ENCODE measurements around the gene DMRT2.

Gene DMRT2

GRCh38 chr9:1046639-1047572, 3.3 kb upstream of the DMRT2 start:
- no peak for FAIRE-seq

GRCh38 chr9:1047591-1048230, 2.4 kb upstream of the DMRT2 start:
- DNase-seq (ENCODE audit: insufficient read length, low spot score), result no peak
- FAIRE-seq, result peak; percentile 68

More at GRCh38 chr9:1046639-1047572, 3.3 kb upstream of the DMRT2 start:
- no peak for DNase-seq (ENCODE audit: insufficient read length, low spot score)

GRCh38 chr9:1048231-1048619, 1.9 kb upstream of the DMRT2 start:
- FAIRE-seq, result no peak
- DNase-seq (ENCODE audit: insufficient read length, low spot score), result no peak

- no peak for DNase-seq (ENCODE audit: insufficient read length, low spot score)
- no peak for FAIRE-seq
Observed at GRCh38 chr9:1048811-1049210, 1.3 kb upstream of the DMRT2 start.

GRCh38 chr9:1049641-1050040, 516 bp upstream of the DMRT2 start:
- FAIRE-seq (no peak), DNase-seq (ENCODE audit: insufficient read length, low spot score) (no peak)

GRCh38 chr9:1051210-1051583, 1.0 kb downstream of the DMRT2 start:
- DNase-seq (ENCODE audit: insufficient read length, low spot score), result no peak
- no peak for FAIRE-seq

GRCh38 chr9:1051584-1052275, 1.6 kb downstream of the DMRT2 start:
- DNase-seq (ENCODE audit: insufficient read length, low spot score) (no peak), FAIRE-seq (no peak)

- DNase-seq (ENCODE audit: insufficient read length, low spot score) (no peak), FAIRE-seq (no peak)
Observed at GRCh38 chr9:1052365-1053281, 2.5 kb downstream of the DMRT2 start.

- DNase-seq (ENCODE audit: insufficient read length, low spot score) (no peak), FAIRE-seq (no peak)
Observed at GRCh38 chr9:1053282-1053621, 3.1 kb downstream of the DMRT2 start.

GRCh38 chr9:1053986-1054425, 3.8 kb downstream of the DMRT2 start:
- no peak for FAIRE-seq
- DNase-seq (ENCODE audit: insufficient read length, low spot score), result no peak

GRCh38 chr9:1055166-1055565, 5.0 kb downstream of the DMRT2 start:
- no peak for DNase-seq (ENCODE audit: insufficient read length, low spot score)
- FAIRE-seq, result no peak

- DNase-seq (ENCODE audit: insufficient read length, low spot score) (no peak), FAIRE-seq (no peak)
Observed at GRCh38 chr9:1057910-1058309, 7.8 kb downstream of the DMRT2 start.

- DNase-seq (ENCODE audit: insufficient read length, low spot score) (no peak), FAIRE-seq (no peak)
Observed at GRCh38 chr9:1058826-1059487, 8.8 kb downstream of the DMRT2 start.

GRCh38 chr9:1065130-1065529, 15.0 kb downstream of the DMRT2 start:
- DNase-seq (ENCODE audit: insufficient read length, low spot score) (no peak), FAIRE-seq (no peak)

GRCh38 chr9:1070692-1071091, 20.5 kb downstream of the DMRT2 start:
- no peak for FAIRE-seq
- DNase-seq (ENCODE audit: insufficient read length, low spot score), result no peak

GRCh38 chr9:1071730-1072129, 21.6 kb downstream of the DMRT2 start:
- no peak for FAIRE-seq
- DNase-seq (ENCODE audit: insufficient read length, low spot score), result no peak

GRCh38 chr9:1073497-1073896, 23.3 kb downstream of the DMRT2 start:
- DNase-seq (ENCODE audit: insufficient read length, low spot score), result no peak
- FAIRE-seq, result no peak

GRCh38 chr9:1077616-1078015, 27.5 kb downstream of the DMRT2 start:
- DNase-seq (ENCODE audit: insufficient read length, low spot score) (no peak), FAIRE-seq (no peak)

- DNase-seq (ENCODE audit: insufficient read length, low spot score), result no peak
- FAIRE-seq, result no peak
Observed at GRCh38 chr9:1083325-1083913, 33.3 kb downstream of the DMRT2 start.

- no peak for FAIRE-seq
- no peak for DNase-seq (ENCODE audit: insufficient read length, low spot score)
Observed at GRCh38 chr9:1085086-1085485, 34.9 kb downstream of the DMRT2 start.

All from GM19239 (cell line).